Gastrocnemius medialis (tissue), 4 donors: ENCODE data around the gene P3R3URF.

ENCODE experiments used
- CTCF ChIP-seq, 5 experiments: fragments of 450-650 bp in 3 of 5; fragments of 200-600 bp in 2 of 5; sonication (generic) in 2 of 5; IDR thresholded peaks in 4 of 5; conservative IDR thresholded peaks in 1 of 5; 1 replicate in 4 of 5; 2 replicates in 1 of 5; pipeline ENCODE4 v1.5.1; 2016 to 2019; ENCODE audit warnings: antibody characterized with exemption in 5 of 5, mild to moderate bottlenecking in 3 of 5, moderate library complexity in 3 of 5
- POLR2A ChIP-seq, 2 donors: fragments of 450-650 bp; IDR thresholded peaks; one replicate each; pipeline ENCODE4 v1.6.1; 2017; ENCODE audit warnings: antibody characterized with exemption in 2 of 2, mild to moderate bottlenecking in 2 of 2, moderate library complexity in 2 of 2

DNA sequence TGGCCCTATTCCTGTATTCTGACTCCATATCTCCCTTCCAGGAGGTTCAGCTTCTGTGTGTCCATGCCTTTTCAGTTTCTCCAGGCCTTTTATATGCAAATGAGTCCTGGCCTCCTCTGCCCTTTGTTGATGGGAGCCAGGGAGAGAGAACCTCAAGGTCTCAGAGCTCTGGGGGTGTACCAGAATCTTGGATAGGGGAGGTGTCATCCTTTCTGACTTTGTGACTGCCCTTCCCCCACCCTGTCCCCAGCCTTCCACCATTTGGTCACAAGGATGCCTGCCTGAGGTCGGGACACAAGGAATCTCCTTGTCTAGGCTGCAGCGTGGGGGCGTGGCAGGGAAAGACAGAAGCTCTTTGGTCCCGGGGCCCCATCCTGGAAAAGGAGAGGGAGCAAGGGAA is 45.5 kb upstream of the P3R3URF start:
- no peak for TF ChIP-seq CTCF (IDR thresholded peaks at IDR 0.05 in 4 of 5, conservative IDR thresholded peaks at IDR 0.05 in 1 of 5)
- no peak for TF ChIP-seq POLR2A (IDR thresholded peaks at IDR 0.05)
